Glomerular endothelial cell (primary cell): ENCODE results near the gene HCN1. TPM values are rescaled to one million over a fixed set of nuclear protein-coding genes. Genes with fewer than 3 reads are reported as not detected.
"Not testable (repeated sequence)": the region's sequence is repeated elsewhere in the genome, so short reads cannot be mapped to it uniquely, and the experiment has no call there.

ENCODE experiments used
- DNase-seq: peaks from one replicate; pipeline ENCODE4 v3.0.0-alpha.2; 2011; ENCODE audit warnings: low read depth, low spot score; ENCODE audit errors: extremely low read depth
- total RNA-seq: library from RNA; depleted of rRNA; stranded (reverse); fragments of >200 nt; gene quantifications from 2 replicates; pipeline ENCODE4 v1.2.3, GENCODE V29; 2015

Gene HCN1
- total RNA-seq, 1 donor from 2014 or later, result not detected

DNA sequence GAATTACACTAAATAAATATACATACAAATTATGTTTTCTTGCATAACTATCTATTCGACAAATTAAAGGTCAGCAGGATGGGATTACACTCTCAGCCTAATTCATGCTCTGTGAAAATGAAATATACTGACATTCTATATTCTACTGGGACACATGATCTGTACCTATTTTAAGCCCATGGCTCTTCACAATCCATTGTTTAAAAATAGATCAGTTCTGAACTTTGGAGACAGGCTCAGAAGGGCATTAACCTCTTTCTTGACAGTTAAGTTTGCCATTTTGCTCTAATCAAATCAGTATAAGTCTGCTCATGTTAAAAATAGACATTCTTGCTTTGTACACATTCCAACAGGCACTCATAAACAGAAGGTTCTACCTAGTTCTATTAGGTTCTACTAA is 361.2 kb downstream of the HCN1 start:
- no peak for DNase-seq

- DNase-seq, result not testable (repeated sequence)
These were observed 383.6 kb downstream of the HCN1 start for GRCh38 chr5:45312627-45313026.

- DNase-seq, result no peak
These were observed 400.9 kb downstream of the HCN1 start for GRCh38 chr5:45295231-45295630.

GRCh38 chr5:45288746-45289145 is 407.4 kb downstream of the HCN1 start:
- no peak for DNase-seq

GRCh38 chr5:45284436-45284835 is 411.7 kb downstream of the HCN1 start:
- DNase-seq, result no peak

DNA sequence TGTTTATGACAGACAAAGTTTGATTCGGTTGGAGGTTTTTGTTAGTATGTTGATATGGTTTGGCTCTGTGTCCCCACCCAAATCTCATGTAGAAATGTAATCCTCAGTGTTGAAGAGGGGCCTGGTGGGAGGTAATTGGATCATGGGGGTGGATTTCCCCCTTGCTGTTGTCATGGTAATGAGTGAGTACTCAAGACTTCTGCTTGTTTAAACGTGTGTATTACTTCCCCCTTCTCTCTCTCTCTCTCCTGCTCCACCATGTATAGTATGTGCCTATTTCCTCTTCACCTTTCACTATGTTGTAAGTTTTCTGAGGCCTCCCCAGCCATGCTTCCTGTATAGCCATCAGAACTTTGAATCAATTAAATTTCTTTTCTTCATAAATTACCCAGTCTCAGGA is 415.1 kb downstream of the HCN1 start:
- DNase-seq, result no peak

- no peak for DNase-seq
These were observed 417.1 kb downstream of the HCN1 start for GRCh38 chr5:45279109-45279508.

GRCh38 chr5:45277860-45278259 is 418.3 kb downstream of the HCN1 start:
- no peak for DNase-seq

DNA sequence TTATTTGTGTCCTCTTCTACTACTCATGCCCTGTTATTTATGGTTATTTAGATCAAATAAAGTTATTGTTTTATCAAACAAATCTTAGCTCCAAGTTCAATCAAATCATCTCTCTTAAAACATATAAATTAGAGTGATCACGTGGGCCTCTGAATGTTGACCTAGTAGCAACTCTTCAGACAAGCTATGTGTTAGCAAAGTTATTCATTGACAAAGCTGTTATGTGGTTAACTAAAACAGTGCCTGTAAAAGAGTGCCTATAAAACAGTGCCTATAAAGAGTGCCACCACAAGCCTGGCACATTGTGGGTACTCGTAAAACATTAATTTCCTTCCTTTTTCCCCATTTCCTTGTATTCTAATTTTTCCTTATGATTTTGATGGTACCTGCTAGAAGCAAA is 421.9 kb downstream of the HCN1 start:
- no peak for DNase-seq

DNA sequence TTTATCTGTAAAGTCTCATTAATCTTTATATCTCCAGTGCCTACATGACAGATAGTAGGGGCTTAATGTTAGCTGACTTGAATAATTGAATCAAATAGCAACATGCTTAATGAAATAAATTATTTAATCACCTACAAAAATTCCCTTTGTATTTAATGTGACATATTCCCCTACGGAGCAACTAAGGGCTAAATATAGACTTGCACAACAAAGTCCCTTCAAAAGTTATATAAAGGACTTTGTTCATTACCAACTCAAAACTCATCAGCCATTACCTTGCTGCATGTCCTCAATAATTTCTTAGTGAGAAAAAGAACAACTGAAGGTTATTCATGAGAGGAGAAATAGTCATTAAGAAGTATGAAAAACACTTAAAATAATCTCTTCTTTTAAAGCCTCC is 424.6 kb downstream of the HCN1 start:
- no peak for DNase-seq

DNA sequence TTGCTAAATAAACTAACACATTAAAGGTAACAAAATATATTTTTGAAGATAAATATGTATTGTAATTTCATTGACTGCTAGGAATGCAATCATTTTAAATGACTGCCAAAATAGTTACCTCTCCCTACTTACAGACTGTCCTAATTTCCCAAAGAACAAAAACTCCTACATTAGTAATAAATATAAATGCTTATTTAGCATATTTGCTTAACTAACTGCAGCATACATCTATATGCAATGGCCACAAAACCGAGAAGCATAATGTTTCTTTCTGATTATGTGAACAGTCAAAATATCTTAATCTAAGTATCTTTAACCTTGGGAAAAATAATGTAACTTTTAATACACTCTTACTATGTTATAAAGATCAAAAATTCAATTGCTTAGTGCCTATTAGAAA is 431.7 kb downstream of the HCN1 start:
- DNase-seq, result no peak

DNA sequence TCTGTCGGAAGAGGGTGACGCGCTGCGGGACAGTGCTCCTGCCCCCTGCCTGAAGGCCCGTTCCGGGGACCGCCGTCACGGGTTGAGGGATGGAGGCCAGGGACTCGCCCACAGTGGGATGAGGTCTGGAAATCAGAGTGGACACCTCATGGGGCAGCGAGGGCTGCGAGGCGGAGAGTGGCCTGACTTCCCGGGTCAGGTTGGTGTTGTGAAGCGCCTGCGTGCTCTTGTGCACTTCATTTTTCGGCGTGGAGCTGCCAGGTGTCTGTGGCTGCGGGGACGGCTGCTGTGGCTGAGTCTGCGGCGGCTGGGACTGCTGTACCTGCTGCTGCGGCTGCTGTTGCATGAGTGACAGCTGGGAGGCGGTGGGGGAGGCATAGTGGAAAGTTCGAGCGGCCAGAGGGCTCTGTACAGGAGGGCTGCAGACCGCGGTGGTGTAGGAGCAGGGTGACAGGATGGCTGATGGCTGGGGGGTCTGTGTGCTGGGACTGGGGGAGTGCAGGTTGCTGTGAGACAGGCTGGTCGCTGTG is 434.1 kb downstream of the HCN1 start:
- no peak for DNase-seq

- DNase-seq, result no peak
These were observed 435.1 kb downstream of the HCN1 start for GRCh38 chr5:45261125-45261524.

GRCh38 chr5:45260292-45260691 is 435.9 kb downstream of the HCN1 start:
- no peak for DNase-seq

DNA sequence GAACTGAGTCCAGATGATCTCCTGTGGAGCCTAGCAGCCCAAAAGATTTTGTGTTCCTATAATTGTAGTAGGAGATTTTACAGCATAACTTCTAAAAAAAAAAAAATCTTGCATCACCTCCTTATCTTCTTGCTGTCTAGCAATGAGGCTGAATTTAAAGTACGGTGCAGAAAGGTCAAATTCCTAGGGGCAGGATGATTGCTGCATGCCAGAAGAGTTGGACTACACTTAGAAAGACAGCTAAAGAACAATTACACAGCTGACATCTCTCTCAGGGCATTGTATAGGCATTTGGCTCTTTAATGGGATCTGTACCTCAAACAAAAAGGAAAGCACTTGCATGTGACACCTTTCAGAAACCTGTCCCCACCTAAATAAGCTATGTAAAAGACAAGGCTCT is 443.2 kb downstream of the HCN1 start:
- DNase-seq, result no peak

DNA sequence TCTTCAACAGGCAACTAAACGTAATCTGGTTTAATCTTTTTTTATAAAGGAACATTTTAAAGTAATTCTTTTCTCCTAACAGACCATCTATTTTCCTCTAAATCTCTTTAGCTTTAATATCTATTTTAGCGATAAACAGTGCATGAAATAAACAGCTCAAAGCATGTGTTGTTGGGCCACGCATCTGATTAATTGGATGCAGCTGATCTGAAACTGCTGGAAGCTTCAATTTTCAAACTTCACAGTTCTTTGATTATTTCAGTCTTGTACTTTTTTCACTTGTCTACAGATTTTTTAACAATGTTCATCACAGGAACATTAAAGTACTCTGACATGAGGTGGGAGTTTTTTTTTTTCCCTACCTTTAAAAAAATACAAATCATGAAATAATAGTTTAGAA is 443.6 kb downstream of the HCN1 start:
- DNase-seq, result no peak

- no peak for DNase-seq
These were observed 470.6 kb downstream of the HCN1 start for GRCh38 chr5:45225571-45226031.

DNA sequence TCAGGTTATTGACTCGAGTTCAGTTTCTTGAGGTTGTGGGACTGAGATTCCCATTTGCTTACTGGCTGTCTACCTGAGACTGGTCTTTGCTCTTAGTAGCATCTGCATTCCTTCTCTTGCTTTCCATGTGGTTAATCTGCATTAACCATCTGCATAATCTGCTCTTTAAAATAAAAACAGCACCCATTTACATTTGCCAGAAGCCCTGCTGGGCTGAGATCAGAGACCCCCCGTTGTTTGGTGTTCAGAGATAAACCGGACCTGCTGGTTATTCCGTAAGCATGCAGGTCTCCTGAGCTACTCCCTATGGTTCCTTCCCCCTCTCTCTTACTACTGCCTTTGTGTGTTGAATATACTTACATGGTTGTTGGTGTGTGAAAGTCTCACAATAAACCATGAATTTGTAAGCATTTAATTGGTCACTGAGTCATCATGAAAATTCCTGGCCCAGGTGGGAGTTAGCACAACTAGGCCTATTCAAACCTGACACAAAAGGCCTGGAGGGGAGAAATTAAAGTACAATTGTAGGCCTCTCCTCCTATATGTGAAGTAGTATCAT is 490.7 kb downstream of the HCN1 start:
- DNase-seq, result no peak
